Activated CD4-positive, alpha-beta T cell treated with anti-CD3 and anti-CD28 coated beads for 24 hours (primary cell): ENCODE data around the gene HSH2D.
"Not testable (repeated sequence)": the region's sequence is repeated elsewhere in the genome, so short reads cannot be mapped to it uniquely, and the experiment has no call there.

Source experiments
- DNase-seq, 2 donors: peaks; one replicate each; pipeline ENCODE4 v3.0.0-alpha.2; 2020; ENCODE audit warnings: low read depth in 2 of 2

HSH2D gene

GRCh38 chr19:16143399-16144215, at the start of gene HSH2D:
TSS of gene HSH2D (plus strand) at chr19:16143685. CDS start at chr19:16148751, 5,066 bp downstream.
- DNase-seq, result peak; percentile 34 to 67

GRCh38 chr19:16094360-16095070, 49.0 kb upstream of the HSH2D start:
- no peak for DNase-seq

- DNase-seq, result no peak
Measured at GRCh38 chr19:16095071-16095571, 48.4 kb upstream of the HSH2D start.

- no peak for DNase-seq
Measured at GRCh38 chr19:16096280-16096855, 47.1 kb upstream of the HSH2D start.

- no peak for DNase-seq
Measured at GRCh38 chr19:16098416-16098768, 45.1 kb upstream of the HSH2D start.

GRCh38 chr19:16098821-16099220, 44.7 kb upstream of the HSH2D start:
- DNase-seq, result no peak

GRCh38 chr19:16099314-16099965, 44.0 kb upstream of the HSH2D start:
- not testable (repeated sequence) for DNase-seq

- no peak for DNase-seq
Measured at GRCh38 chr19:16100524-16100923, 43.0 kb upstream of the HSH2D start.

GRCh38 chr19:16104722-16105121, 38.8 kb upstream of the HSH2D start:
- DNase-seq, result no peak

GRCh38 chr19:16106121-16106520, 37.4 kb upstream of the HSH2D start:
- DNase-seq, result no peak

GRCh38 chr19:16111160-16111908, 32.2 kb upstream of the HSH2D start, which contains the start of gene RAB8A:
TSS of gene RAB8A (plus strand) at chr19:16111889. CDS start at chr19:16111902, 13 bp downstream.
- peak; percentile 97 to 99 for DNase-seq

GRCh38 chr19:16111909-16112752, 31.4 kb upstream of the HSH2D start:
- DNase-seq, result no peak

GRCh38 chr19:16112778-16113177, 30.7 kb upstream of the HSH2D start:
- no peak for DNase-seq

- no peak for DNase-seq
Measured at GRCh38 chr19:16113727-16114126, 29.8 kb upstream of the HSH2D start.

GRCh38 chr19:16115301-16116039, 28.0 kb upstream of the HSH2D start:
- no peak for DNase-seq

GRCh38 chr19:16116067-16116466, 27.4 kb upstream of the HSH2D start:
- DNase-seq, result no peak

GRCh38 chr19:16117594-16118033, 25.9 kb upstream of the HSH2D start:
- no peak for DNase-seq

- peak in 1 of 2 donors; percentile 50 for DNase-seq
Measured at GRCh38 chr19:16118489-16119033, 24.9 kb upstream of the HSH2D start.
